Measurements from ENCODE around the gene CHMP1B. TPM values are rescaled to one million over a fixed set of nuclear protein-coding genes. Genes with fewer than 3 reads are reported as not detected.

CHMP1B gene
- total RNA-seq, 4 donors from 2014 or later: 61.3 to 83.2 (median 76.5) TPM

- no peak for DNase-seq (ENCODE audit: low spot score in 2 of 2)
- intact Hi-C loops (cut with DNase I; ENCODE audit: low total_unique reads): no loop called here
- WGBS, 2 donors: 67 to 73% methylated on average over 5 of the region's 5 CpGs
- no peak overlapping the region for H3K4me3 ChIP-seq (ENCODE audit: low read depth, poor library complexity, severe bottlenecking)
- TF ChIP-seq CTCF (IDR thresholded peaks at IDR 0.05) (no peak), POLR2A (IDR thresholded peaks at IDR 0.05) (no peak)
Observed at GRCh38 chr18:11823545-11823944, 27.7 kb upstream of the CHMP1B start.

- TF ChIP-seq CTCF (IDR thresholded peaks at IDR 0.05) (no peak), POLR2A (IDR thresholded peaks at IDR 0.05) (no peak)
- DNase-seq (ENCODE audit: low spot score in 2 of 2): no peak
- 83 to 92% methylated on average over 12 of the region's 12 CpGs for WGBS, 2 donors
- H3K4me3 ChIP-seq (ENCODE audit: low read depth, poor library complexity, severe bottlenecking): no peak overlapping the region
- intact Hi-C loops (cut with DNase I; ENCODE audit: low total_unique reads): no loop called here
Observed at GRCh38 chr18:11826836-11827235, 24.4 kb upstream of the CHMP1B start.

GRCh38 chr18:11828786-11829432 lies 22.3 kb upstream of the CHMP1B start:
- TF ChIP-seq CTCF (IDR thresholded peaks at IDR 0.05): no peak
- TF ChIP-seq POLR2A (IDR thresholded peaks at IDR 0.05): no peak
- H3K4me3 ChIP-seq (ENCODE audit: low read depth, poor library complexity, severe bottlenecking): no peak overlapping the region
- DNase-seq (ENCODE audit: low spot score in 2 of 2): no peak
- WGBS, 2 donors: 79 to 81% methylated on average over 6 of the region's 6 CpGs
- intact Hi-C loops (cut with DNase I; ENCODE audit: low total_unique reads): no loop called here

- no peak for DNase-seq (ENCODE audit: low spot score in 2 of 2)
- TF ChIP-seq POLR2A (IDR thresholded peaks at IDR 0.05) (no peak), CTCF (IDR thresholded peaks at IDR 0.05) (no peak)
- intact Hi-C loops (cut with DNase I; ENCODE audit: low total_unique reads): no loop called here
- 93 to 94% methylated on average over 4 of the region's 4 CpGs for WGBS, 2 donors
- H3K4me3 ChIP-seq (ENCODE audit: low read depth, poor library complexity, severe bottlenecking): no peak overlapping the region
Observed at GRCh38 chr18:11830585-11830984, 20.6 kb upstream of the CHMP1B start.

GRCh38 chr18:11831921-11832320 lies 19.3 kb upstream of the CHMP1B start:
- intact Hi-C loops (cut with DNase I; ENCODE audit: low total_unique reads): no loop called here
- DNase-seq (ENCODE audit: low spot score in 2 of 2): no peak
- TF ChIP-seq CTCF (IDR thresholded peaks at IDR 0.05) (no peak), POLR2A (IDR thresholded peaks at IDR 0.05) (no peak)
- whole genome bisulfite sequencing, 2 donors: 75 to 81% methylated on average over 3 of the region's 3 CpGs
- no peak overlapping the region for H3K4me3 ChIP-seq (ENCODE audit: low read depth, poor library complexity, severe bottlenecking)

GRCh38 chr18:11834772-11835171 lies 16.4 kb upstream of the CHMP1B start:
- TF ChIP-seq CTCF (IDR thresholded peaks at IDR 0.05) (no peak), POLR2A (IDR thresholded peaks at IDR 0.05) (no peak)
- WGBS, 2 donors: 80 to 82% methylated on average over 5 of the region's 5 CpGs
- DNase-seq (ENCODE audit: low spot score in 2 of 2): no peak

More at GRCh38 chr18:11834772-11835171, 16.4 kb upstream of the CHMP1B start:
- no peak overlapping the region for H3K4me3 ChIP-seq (ENCODE audit: low read depth, poor library complexity, severe bottlenecking)
- intact Hi-C loops (cut with DNase I; ENCODE audit: low total_unique reads): no loop called here
